ENCODE results near the gene ZFY. TPM values are rescaled to one million over a fixed set of nuclear protein-coding genes. Genes with fewer than 3 reads are reported as not detected.
"Not testable (repeated sequence)": the region's sequence is repeated elsewhere in the genome, so short reads cannot be mapped to it uniquely, and the experiment has no call there.

Gene ZFY
- total RNA-seq, 2 experiments from 2014 or later, result 10.7 to 16.5 TPM

DNA sequence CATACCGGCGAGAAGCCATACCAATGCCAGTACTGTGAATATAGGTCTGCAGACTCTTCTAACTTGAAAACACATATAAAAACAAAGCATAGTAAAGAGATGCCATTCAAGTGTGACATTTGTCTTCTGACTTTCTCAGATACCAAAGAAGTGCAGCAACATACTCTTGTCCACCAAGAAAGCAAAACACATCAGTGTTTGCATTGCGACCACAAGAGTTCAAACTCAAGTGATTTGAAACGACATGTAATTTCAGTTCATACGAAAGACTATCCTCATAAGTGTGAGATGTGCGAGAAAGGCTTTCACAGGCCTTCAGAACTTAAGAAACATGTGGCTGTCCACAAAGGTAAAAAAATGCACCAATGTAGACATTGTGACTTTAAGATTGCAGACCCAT, 44.1 kb downstream of the ZFY start:
- no TSS peak for BruUV-seq (replicated peaks)
- no peaks in the 10 kb centered on the region for H3K4me1 ChIP-seq (ENCODE audit: insufficient read depth, low read length, poor library complexity, severe bottlenecking)
- no peak overlapping the region for H2AFZ ChIP-seq (ENCODE audit: low read length)
- peaks cover 55% of the 10 kb centered on the region for H3K36me3 ChIP-seq (ENCODE audit: insufficient read depth, low read length)
- H3K4me2 ChIP-seq (ENCODE audit: low read length), result no peak overlapping the region
- H3K9me2 ChIP-seq (ENCODE audit: insufficient read depth, low read length), result no peaks in the 10 kb centered on the region
- intact Hi-C loops (cut with micrococcal nuclease; ENCODE audit: unreplicated experiment), result no loop called here
- no peak overlapping the region for H3K27ac ChIP-seq (ENCODE audit: low read depth, low read length, poor library complexity, severe bottlenecking)
- no peak for TF ChIP-seq EZH2phosphoT487 (IDR thresholded peaks at IDR 0.05; ENCODE audit: borderline replicate concordance, low read depth, low read length)
- TF ChIP-seq, protein P1, sequence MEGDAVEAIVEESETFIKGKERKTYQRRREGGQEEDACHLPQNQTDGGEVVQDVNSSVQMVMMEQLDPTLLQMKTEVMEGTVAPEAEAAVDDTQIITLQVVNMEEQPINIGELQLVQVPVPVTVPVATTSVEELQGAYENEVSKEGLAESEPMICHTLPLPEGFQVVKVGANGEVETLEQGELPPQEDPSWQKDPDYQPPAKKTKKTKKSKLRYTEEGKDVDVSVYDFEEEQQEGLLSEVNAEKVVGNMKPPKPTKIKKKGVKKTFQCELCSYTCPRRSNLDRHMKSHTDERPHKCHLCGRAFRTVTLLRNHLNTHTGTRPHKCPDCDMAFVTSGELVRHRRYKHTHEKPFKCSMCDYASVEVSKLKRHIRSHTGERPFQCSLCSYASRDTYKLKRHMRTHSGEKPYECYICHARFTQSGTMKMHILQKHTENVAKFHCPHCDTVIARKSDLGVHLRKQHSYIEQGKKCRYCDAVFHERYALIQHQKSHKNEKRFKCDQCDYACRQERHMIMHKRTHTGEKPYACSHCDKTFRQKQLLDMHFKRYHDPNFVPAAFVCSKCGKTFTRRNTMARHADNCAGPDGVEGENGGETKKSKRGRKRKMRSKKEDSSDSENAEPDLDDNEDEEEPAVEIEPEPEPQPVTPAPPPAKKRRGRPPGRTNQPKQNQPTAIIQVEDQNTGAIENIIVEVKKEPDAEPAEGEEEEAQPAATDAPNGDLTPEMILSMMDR (conservative IDR thresholded peaks at IDR 0.05; ENCODE audit: low read length), result no peak
- H3K9me3 ChIP-seq (ENCODE audit: low read length), result no peaks in the 10 kb centered on the region
- no peak overlapping the region for H3K4me3 ChIP-seq (ENCODE audit: low read depth, low read length, poor library complexity, severe bottlenecking)
- ChIA-PET POLR2A (no interaction called here), CTCF (ENCODE audit: unreplicated experiment) (no interaction called here)
- no peaks in the 10 kb centered on the region for H4K20me1 ChIP-seq (ENCODE audit: insufficient read depth, low read length)
- DNase-seq (ENCODE audit: low spot score), result no peak
- H3K79me2 ChIP-seq (ENCODE audit: insufficient read depth, low read depth, low read length), result no peaks in the 10 kb centered on the region

DNA sequence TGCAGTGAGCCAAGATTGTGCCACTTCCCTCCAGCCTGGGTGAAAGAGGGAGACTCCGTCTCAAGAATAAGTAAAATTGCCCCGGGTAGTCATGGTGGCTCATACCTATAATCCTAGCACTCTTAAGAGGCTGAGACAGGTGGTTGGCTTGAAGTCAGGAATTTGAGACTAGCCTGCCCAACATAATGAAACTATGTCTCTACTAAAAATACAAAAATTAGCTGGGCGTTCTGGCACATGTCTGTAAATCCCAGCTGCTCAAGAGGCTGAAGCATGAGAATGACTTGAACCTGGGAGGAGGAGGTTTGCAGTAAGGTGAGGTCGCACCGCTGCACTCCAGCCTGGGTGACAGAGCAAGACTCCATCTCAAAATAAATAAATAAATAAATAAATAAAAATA, 49.3 kb downstream of the ZFY start:
- Histone ChIP-seq H3K4me2 (ENCODE audit: low read length) (no peak overlapping the region), H3K4me1 (ENCODE audit: insufficient read depth, low read length, poor library complexity, severe bottlenecking) (no peaks in the 10 kb centered on the region), H2AFZ (ENCODE audit: low read length) (no peak overlapping the region), H4K20me1 (ENCODE audit: insufficient read depth, low read length) (no peaks in the 10 kb centered on the region), H3K9me2 (ENCODE audit: insufficient read depth, low read length) (no peaks in the 10 kb centered on the region), H3K79me2 (ENCODE audit: insufficient read depth, low read depth, low read length) (no peaks in the 10 kb centered on the region), H3K9me3 (ENCODE audit: low read length) (no peaks in the 10 kb centered on the region), H3K27ac (ENCODE audit: low read depth, low read length, poor library complexity, severe bottlenecking) (no peak overlapping the region), H3K4me3 (ENCODE audit: low read depth, low read length, poor library complexity, severe bottlenecking) (no peak overlapping the region), H3K36me3 (ENCODE audit: insufficient read depth, low read length) (peaks cover 13% of the 10 kb centered on the region)
- DNase-seq (ENCODE audit: low spot score), result no peak
- TF ChIP-seq, protein P1 (conservative IDR thresholded peaks at IDR 0.05; ENCODE audit: low read length), result no peak
- no peak for TF ChIP-seq EZH2phosphoT487 (IDR thresholded peaks at IDR 0.05; ENCODE audit: borderline replicate concordance, low read depth, low read length)
- BruUV-seq (replicated peaks), result no TSS peak
- intact Hi-C loops (cut with micrococcal nuclease; ENCODE audit: unreplicated experiment), result no loop called here
- CTCF ChIA-PET (ENCODE audit: unreplicated experiment), result no interaction called here
- POLR2A ChIA-PET, result no interaction called here

DNA sequence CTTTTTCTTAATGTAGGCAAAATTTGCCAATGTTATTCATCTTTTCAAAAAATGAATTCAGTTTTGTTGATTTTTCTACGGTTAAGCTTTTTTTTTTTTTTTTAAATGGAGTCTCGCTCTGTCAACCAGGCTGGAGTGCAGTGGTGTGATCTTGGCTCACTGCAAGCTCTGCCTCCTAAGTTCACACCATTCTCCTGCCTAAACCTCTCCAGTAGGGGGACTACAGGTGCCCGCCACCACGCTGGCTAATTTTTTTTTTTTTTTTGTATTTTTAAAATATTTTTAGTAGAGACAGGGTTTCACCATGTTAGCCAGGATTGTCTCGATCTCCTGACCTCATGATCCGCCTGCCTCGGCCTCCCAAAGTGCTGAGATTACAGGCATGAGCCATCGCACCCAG, 52.0 kb downstream of the ZFY start:
- H3K36me3 ChIP-seq (ENCODE audit: insufficient read depth, low read length); H3K4me3 ChIP-seq (ENCODE audit: low read depth, low read length, poor library complexity, severe bottlenecking); CTCF ChIA-PET (ENCODE audit: unreplicated experiment); H3K79me2 ChIP-seq (ENCODE audit: insufficient read depth, low read depth, low read length); H3K4me1 ChIP-seq (ENCODE audit: insufficient read depth, low read length, poor library complexity, severe bottlenecking); H3K4me2 ChIP-seq (ENCODE audit: low read length); H3K9me2 ChIP-seq (ENCODE audit: insufficient read depth, low read length); BruUV-seq (replicated peaks); intact Hi-C loops (cut with micrococcal nuclease; ENCODE audit: unreplicated experiment); H2AFZ ChIP-seq (ENCODE audit: low read length); H3K9me3 ChIP-seq (ENCODE audit: low read length); H3K27ac ChIP-seq (ENCODE audit: low read depth, low read length, poor library complexity, severe bottlenecking); DNase-seq (ENCODE audit: low spot score); H4K20me1 ChIP-seq (ENCODE audit: insufficient read depth, low read length): not testable (repeated sequence)
- TF ChIP-seq, protein P1 (conservative IDR thresholded peaks at IDR 0.05; ENCODE audit: low read length), result peak; percentile 51; the same call in 1 of the 2 replicates
- POLR2A ChIA-PET, result interaction anchor here (1.5 kb wide), 1 partner anchor 50 kb away, joined by 4 read pairs; no protein-coding TSS in a partner anchor

DNA sequence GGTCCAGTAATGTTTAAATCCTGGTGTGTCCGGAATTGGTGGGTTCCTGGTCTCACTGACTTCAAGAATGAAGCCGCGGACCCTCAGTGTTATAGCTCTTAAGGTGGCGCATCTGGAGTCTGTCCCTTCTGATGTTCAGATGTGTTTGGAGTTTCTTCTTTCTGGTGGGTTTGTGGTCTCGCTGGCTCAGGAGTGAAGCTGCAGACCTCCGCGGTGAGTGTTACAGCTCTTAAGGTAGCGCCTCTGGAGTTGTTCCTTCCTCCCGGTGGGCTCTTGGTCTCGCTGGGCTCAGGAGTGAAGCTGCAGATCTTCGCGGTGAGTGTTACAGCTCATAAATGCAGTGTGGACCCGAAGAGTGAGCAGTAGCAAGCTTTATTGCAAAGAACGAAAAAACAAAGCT, 62.2 kb downstream of the ZFY start:
- H4K20me1 ChIP-seq (ENCODE audit: insufficient read depth, low read length); H3K4me2 ChIP-seq (ENCODE audit: low read length); H3K79me2 ChIP-seq (ENCODE audit: insufficient read depth, low read depth, low read length); BruUV-seq (replicated peaks); H3K36me3 ChIP-seq (ENCODE audit: insufficient read depth, low read length); H3K9me3 ChIP-seq (ENCODE audit: low read length); H2AFZ ChIP-seq (ENCODE audit: low read length); H3K9me2 ChIP-seq (ENCODE audit: insufficient read depth, low read length); DNase-seq (ENCODE audit: low spot score); H3K4me3 ChIP-seq (ENCODE audit: low read depth, low read length, poor library complexity, severe bottlenecking); intact Hi-C loops (cut with micrococcal nuclease; ENCODE audit: unreplicated experiment); H3K27ac ChIP-seq (ENCODE audit: low read depth, low read length, poor library complexity, severe bottlenecking); CTCF ChIA-PET (ENCODE audit: unreplicated experiment): not testable (repeated sequence)
- peaks cover 10% of the 10 kb centered on the region for H3K4me1 ChIP-seq (ENCODE audit: insufficient read depth, low read length, poor library complexity, severe bottlenecking)
- POLR2A ChIA-PET, result interaction anchor here (0.6 to 1.1 kb wide), 2 partner anchors 8 to 199 kb away, joined by 3 read pairs; no protein-coding TSS in a partner anchor

All from OCI-LY7 (cell line).